Thyroid gland (tissue), 4 donors: Measurements from ENCODE around the gene ZBTB8A.

Experiments used
- POLR2A ChIP-seq, 2 donors: fragments of 450-650 bp; IDR thresholded peaks; one replicate each; pipeline ENCODE4 v1.6.1; 2017; ENCODE audit warnings: antibody characterized with exemption in 2 of 2, mild to moderate bottlenecking in 2 of 2, moderate library complexity in 1 of 2
- TF ChIP-seq, protein P1 (sequence below), 6 experiments: fragments of 200-600 bp in 3 of 6; fragments of 450-650 bp in 3 of 6; sonication (generic) in 3 of 6; IDR thresholded peaks; one replicate each; pipeline ENCODE4 v1.5.1; 2016 to 2019; ENCODE audit warnings: antibody characterized with exemption in 6 of 6, mild to moderate bottlenecking in 2 of 6, inconsistent platforms in 1 of 6, moderate library complexity in 1 of 6

DNA sequence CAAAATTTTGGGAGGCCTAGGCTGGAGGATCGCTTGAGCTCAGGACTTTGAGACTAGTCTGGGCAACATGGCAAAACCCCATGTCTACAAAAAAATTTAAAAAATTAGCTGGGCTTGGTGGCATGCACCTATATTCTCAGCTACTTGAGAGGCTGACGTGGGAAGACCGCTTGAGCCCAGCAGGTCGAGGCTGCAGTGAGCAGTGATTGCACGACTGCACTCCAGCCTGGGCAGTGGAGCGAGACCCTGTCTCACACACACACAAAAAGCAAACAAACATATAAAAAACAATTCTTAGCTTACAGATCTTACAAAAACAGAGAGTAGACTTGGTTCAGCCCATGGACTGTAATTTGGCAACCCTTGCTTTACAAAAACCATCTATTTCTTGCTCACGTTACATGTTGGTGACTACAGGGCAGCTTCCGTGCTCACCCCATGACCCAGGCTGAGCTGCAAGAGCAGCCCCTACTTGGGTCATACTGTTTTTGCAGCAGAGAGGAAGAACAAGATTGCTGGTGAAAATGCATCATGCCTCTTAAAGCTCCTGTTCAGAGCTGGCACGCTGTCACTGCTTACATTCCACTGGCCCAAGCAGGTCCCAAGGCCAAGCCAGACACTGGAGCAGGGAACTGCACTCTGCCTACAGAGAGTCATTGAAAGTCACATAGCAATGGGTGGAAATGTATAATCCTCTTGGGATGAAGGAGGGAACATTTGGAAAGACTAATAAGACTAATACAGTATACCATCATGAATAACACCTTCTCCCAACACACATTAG, 13.4 kb upstream of the ZBTB8A start:
- TF ChIP-seq, protein P1, sequence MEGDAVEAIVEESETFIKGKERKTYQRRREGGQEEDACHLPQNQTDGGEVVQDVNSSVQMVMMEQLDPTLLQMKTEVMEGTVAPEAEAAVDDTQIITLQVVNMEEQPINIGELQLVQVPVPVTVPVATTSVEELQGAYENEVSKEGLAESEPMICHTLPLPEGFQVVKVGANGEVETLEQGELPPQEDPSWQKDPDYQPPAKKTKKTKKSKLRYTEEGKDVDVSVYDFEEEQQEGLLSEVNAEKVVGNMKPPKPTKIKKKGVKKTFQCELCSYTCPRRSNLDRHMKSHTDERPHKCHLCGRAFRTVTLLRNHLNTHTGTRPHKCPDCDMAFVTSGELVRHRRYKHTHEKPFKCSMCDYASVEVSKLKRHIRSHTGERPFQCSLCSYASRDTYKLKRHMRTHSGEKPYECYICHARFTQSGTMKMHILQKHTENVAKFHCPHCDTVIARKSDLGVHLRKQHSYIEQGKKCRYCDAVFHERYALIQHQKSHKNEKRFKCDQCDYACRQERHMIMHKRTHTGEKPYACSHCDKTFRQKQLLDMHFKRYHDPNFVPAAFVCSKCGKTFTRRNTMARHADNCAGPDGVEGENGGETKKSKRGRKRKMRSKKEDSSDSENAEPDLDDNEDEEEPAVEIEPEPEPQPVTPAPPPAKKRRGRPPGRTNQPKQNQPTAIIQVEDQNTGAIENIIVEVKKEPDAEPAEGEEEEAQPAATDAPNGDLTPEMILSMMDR (IDR thresholded peaks at IDR 0.05) = no peak
- no peak for TF ChIP-seq POLR2A (IDR thresholded peaks at IDR 0.05)
